ENCODE measurements around the gene TRIO.

DNA sequence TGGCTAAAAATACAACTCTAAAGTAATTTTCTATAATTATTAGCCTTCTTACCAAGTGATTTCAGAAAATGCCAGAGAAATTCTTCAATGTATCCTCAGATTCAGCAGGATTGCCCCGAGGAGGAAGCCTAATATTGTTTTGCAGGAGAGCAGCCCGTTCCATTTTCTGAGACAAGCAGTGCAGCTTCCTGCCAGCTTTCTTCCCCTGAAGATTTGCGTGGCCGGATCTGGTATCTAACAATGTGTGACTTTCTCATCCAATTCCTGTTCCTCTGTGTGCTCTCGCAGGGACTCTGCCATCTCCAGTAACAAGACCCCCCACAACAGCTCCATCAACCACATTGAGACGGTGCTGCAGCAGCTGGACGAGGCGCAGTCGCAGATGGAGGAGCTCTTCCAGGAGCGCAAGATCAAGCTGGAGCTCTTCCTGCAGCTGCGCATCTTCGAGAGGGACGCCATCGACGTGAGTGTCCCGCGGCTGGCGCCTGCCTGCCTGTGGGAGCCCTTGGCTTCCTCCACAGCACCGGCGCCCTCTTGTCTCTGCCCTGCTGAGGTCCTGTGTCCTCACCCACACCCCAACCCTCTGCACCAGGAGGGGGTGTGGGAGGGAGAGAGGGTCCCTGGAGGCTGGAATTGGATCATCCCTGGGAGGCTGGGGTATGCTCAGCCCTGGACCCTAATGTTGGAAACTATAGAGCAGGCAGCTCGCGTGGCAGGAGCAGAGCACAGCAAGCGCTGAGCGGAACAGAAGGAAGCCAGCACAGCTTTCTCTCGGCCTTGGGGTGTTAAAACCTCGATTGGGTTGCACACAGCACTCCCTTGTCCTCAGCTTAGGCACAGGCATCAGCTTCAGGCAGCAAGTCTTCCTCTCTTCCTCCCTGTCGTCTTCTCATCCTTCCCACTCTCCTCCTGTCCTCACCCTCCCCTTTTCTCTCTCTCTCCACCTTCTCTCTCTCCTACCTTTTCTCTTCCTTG, 216.2 kb downstream of the TRIO start:
- TF ChIP-seq, protein P1, sequence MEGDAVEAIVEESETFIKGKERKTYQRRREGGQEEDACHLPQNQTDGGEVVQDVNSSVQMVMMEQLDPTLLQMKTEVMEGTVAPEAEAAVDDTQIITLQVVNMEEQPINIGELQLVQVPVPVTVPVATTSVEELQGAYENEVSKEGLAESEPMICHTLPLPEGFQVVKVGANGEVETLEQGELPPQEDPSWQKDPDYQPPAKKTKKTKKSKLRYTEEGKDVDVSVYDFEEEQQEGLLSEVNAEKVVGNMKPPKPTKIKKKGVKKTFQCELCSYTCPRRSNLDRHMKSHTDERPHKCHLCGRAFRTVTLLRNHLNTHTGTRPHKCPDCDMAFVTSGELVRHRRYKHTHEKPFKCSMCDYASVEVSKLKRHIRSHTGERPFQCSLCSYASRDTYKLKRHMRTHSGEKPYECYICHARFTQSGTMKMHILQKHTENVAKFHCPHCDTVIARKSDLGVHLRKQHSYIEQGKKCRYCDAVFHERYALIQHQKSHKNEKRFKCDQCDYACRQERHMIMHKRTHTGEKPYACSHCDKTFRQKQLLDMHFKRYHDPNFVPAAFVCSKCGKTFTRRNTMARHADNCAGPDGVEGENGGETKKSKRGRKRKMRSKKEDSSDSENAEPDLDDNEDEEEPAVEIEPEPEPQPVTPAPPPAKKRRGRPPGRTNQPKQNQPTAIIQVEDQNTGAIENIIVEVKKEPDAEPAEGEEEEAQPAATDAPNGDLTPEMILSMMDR (IDR thresholded peaks at IDR 0.05): no peak
- no peak for TF ChIP-seq POLR2A (IDR thresholded peaks at IDR 0.05)
